ENCODE results near the gene SFRP4. TPM values are rescaled to one million over a fixed set of nuclear protein-coding genes. Genes with fewer than 3 reads are reported as not detected.

SFRP4 gene
- total and polyA plus RNA-seq, 2 of the 4 experiments (the other 2 are of a cell fraction), result not detected

DNA sequence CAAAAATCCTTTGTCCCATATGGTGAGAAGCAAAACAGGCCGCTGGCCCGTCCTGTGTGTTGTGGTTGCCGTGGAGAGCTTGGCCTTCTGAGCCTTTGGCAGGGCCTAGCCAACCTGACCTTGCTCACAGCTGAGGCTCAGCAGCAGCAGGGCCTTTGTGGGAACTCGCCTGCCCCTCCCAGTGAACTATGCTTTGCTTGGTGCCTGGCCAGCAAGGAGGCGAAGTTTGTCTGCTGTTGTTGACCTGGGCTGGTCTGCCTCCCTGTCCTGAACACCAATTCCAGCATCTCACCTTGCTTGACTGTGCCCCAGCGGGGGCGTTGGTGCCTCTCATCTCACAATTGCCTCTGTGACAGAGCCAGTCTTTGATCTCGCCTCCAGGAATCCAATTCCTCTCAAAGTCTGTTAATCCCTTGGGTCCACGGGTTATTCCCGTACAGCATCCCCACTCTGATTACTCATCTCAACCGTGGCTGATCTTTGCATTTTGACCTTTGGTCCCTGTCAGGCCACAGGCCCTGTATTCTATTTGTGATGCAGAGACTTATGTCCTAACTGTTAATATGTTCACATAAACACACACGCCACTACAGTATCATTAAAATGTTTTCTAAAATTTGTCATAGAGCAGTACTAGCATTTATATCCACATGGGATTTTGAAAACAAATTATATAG lies 26.5 kb upstream of the SFRP4 start:
- BruUV-seq (replicated peaks), result no TSS peak
- H2AK9ac ChIP-seq (replicated peaks; ENCODE audit: low read depth, low read length, poor library complexity), result no peak overlapping the region
- H4K20me1 ChIP-seq (ENCODE audit: insufficient read depth, low read length), result no peaks in the 10 kb centered on the region
- no peak overlapping the region for H3K27ac ChIP-seq (ENCODE audit: insufficient read depth, low read length)
- no peak overlapping the region for H3K4me3 ChIP-seq (ENCODE audit: insufficient read depth, low read depth, low read length)
- no peak overlapping the region for H4K91ac ChIP-seq (ENCODE audit: insufficient read depth, low read depth, low read length)
- H3K56ac ChIP-seq (ENCODE audit: extremely low read depth, insufficient read depth, low read length), result no peak overlapping the region
- no peak overlapping the region for H3K18ac ChIP-seq (ENCODE audit: low read depth, low read length)
- no peaks in the 10 kb centered on the region for H3K9me1 ChIP-seq (ENCODE audit: insufficient read depth, low read length)
- no peak overlapping the region for H2AFZ ChIP-seq (replicated peaks; ENCODE audit: low read length, poor library complexity)
- no peaks in the 10 kb centered on the region for H3K27me3 ChIP-seq (ENCODE audit: control insufficient read depth, insufficient read depth, low read length)
- H3K9ac ChIP-seq (ENCODE audit: low read depth, low read length), result no peak overlapping the region
- H3K23ac ChIP-seq (ENCODE audit: low read depth, low read length), result no peak overlapping the region
- H2AK5ac ChIP-seq (ENCODE audit: low read depth, low read length), result no peak overlapping the region
- H3K4me1 ChIP-seq (ENCODE audit: control insufficient read depth, insufficient read depth, low read length), result no peaks in the 10 kb centered on the region
- TF ChIP-seq BHLHE40 (IDR thresholded peaks at IDR 0.05; ENCODE audit: low read depth, low read length), result no peak
- no peak for TF ChIP-seq RFX5 (IDR thresholded peaks at IDR 0.05; ENCODE audit: low read depth, low read length)
- no peak for TF ChIP-seq USF2 (IDR thresholded peaks at IDR 0.05; ENCODE audit: low read depth, low read length)
- no peak for TF ChIP-seq MAFK (IDR thresholded peaks at IDR 0.05; ENCODE audit: low read depth, low read length)
- TF ChIP-seq MXI1 (IDR thresholded peaks at IDR 0.05; ENCODE audit: borderline replicate concordance, low read depth, low read length), result no peak
- DNase-seq (no peak), ATAC-seq (ENCODE audit: low read depth) (no peak)
- dilution Hi-C loops (cut with HindIII; ENCODE audit: low sequenced_read_pairs, unreplicated experiment) (no loop called here), intact Hi-C loops (cut with micrococcal nuclease) (no loop called here), in situ Hi-C loops (cut with MboI; ENCODE audit: low sequenced_read_pairs) (no loop called here)
- H2BK15ac ChIP-seq (ENCODE audit: low read depth, low read length), result no peak overlapping the region
- no peaks in the 10 kb centered on the region for H3K79me1 ChIP-seq (ENCODE audit: low read depth in 1 of 2, low read length in 2 of 2)
- H3K14ac ChIP-seq (replicated peaks; ENCODE audit: low read depth, low read length), result no peak overlapping the region
- H3K4me2 ChIP-seq (ENCODE audit: low read depth, low read length), result no peak overlapping the region
- no peak overlapping the region for H4K5ac ChIP-seq (ENCODE audit: low read depth, low read length)
- no peak overlapping the region for H2BK5ac ChIP-seq (ENCODE audit: low read depth, low read length, poor library complexity, severe bottlenecking)
- CTCF ChIA-PET, result no interaction called here
- POLR2A ChIA-PET (ENCODE audit: unreplicated experiment), result no interaction called here
- no peak overlapping the region for H2BK120ac ChIP-seq (ENCODE audit: low read depth, low read length)
- no peak overlapping the region for H3K4ac ChIP-seq (ENCODE audit: low read depth, low read length)
- 45% methylated on average over 4 of the region's 12 CpGs; no CpG with 5 or more reads in 1 of the 2 experiments for WGBS, 2 experiments (ENCODE audit: extremely low coverage in 2 of 2, insufficient read length in 1 of 2)
- no peak overlapping the region for H2BK20ac ChIP-seq (ENCODE audit: low read depth, low read length)
- H3K9me3 ChIP-seq (ENCODE audit: control insufficient read depth, insufficient read depth, low read length), result peaks cover 11% of the 10 kb centered on the region
- H4K8ac ChIP-seq (ENCODE audit: low read depth in 2 of 2, low read length in 2 of 2), result no peak overlapping the region
- H3K36me3 ChIP-seq (ENCODE audit: control insufficient read depth, insufficient read depth, low read length), result no peaks in the 10 kb centered on the region

All from IMR-90 (cell line).